Measurements from ENCODE around the gene ADAP2.
"Not testable (repeated sequence)": the region's sequence is repeated elsewhere in the genome, so short reads cannot be mapped to it uniquely, and the experiment has no call there.

ADAP2 gene

DNA sequence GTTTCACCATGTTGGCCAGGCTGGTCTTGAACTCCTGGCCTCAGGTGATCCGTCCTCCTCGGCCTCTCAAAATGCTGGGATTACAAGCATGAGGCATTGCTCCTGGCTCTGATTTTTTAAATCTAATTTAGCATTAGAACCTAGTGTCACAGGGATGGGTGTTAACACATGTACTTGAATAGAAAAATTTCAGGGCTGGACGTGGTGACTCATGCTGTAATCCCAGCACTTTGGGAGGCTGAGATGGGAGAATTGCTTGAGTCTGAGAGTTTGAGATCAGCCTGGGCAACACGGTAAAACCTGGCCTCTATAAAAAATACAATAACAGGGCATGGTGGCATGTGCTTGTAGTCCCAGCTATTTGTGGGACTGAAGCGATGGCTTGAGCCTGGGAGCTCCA is 43.1 kb downstream of the ADAP2 start:
- Histone ChIP-seq H3K27me3 (ENCODE audit: insufficient read depth, low read depth) (no peaks in the 10 kb centered on the region), H3K9ac (no peak overlapping the region), H4K20me1 (ENCODE audit: insufficient read depth) (no peaks in the 10 kb centered on the region), H3K36me3 (ENCODE audit: insufficient read depth) (no peaks in the 10 kb centered on the region), H3K4me3 (IDR thresholded peaks at IDR 0.05; ENCODE audit: insufficient read depth, low read depth, low read length) (no peak overlapping the region), H3K27ac (no peak overlapping the region), H2AFZ (ENCODE audit: low read depth) (no peak overlapping the region), H3K79me2 (ENCODE audit: insufficient read depth, low read depth) (no peaks in the 10 kb centered on the region), H3K4me1 (ENCODE audit: low read depth, poor library complexity, severe bottlenecking) (peaks cover 30% of the 10 kb centered on the region), H3K4me2 (no peak overlapping the region)
- TF ChIP-seq, protein P1, sequence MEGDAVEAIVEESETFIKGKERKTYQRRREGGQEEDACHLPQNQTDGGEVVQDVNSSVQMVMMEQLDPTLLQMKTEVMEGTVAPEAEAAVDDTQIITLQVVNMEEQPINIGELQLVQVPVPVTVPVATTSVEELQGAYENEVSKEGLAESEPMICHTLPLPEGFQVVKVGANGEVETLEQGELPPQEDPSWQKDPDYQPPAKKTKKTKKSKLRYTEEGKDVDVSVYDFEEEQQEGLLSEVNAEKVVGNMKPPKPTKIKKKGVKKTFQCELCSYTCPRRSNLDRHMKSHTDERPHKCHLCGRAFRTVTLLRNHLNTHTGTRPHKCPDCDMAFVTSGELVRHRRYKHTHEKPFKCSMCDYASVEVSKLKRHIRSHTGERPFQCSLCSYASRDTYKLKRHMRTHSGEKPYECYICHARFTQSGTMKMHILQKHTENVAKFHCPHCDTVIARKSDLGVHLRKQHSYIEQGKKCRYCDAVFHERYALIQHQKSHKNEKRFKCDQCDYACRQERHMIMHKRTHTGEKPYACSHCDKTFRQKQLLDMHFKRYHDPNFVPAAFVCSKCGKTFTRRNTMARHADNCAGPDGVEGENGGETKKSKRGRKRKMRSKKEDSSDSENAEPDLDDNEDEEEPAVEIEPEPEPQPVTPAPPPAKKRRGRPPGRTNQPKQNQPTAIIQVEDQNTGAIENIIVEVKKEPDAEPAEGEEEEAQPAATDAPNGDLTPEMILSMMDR (conservative IDR thresholded peaks at IDR 0.05; ENCODE audit: low read depth, low read length), result no peak

- Histone ChIP-seq H2AFZ (ENCODE audit: low read depth) (no peak overlapping the region), H3K27me3 (ENCODE audit: insufficient read depth, low read depth) (no peaks in the 10 kb centered on the region), H3K27ac (no peak overlapping the region), H4K20me1 (ENCODE audit: insufficient read depth) (no peaks in the 10 kb centered on the region), H3K4me2 (no peak overlapping the region), H3K9ac (no peak overlapping the region), H3K79me2 (ENCODE audit: insufficient read depth, low read depth) (no peaks in the 10 kb centered on the region), H3K4me1 (ENCODE audit: low read depth, poor library complexity, severe bottlenecking) (peaks cover 28% of the 10 kb centered on the region), H3K36me3 (ENCODE audit: insufficient read depth) (no peaks in the 10 kb centered on the region), H3K4me3 (IDR thresholded peaks at IDR 0.05; ENCODE audit: insufficient read depth, low read depth, low read length) (no peak overlapping the region)
- TF ChIP-seq, protein P1 (conservative IDR thresholded peaks at IDR 0.05; ENCODE audit: low read depth, low read length), result no peak
Measured at GRCh38 chr17:30965686-30966085, 43.9 kb downstream of the ADAP2 start.

DNA sequence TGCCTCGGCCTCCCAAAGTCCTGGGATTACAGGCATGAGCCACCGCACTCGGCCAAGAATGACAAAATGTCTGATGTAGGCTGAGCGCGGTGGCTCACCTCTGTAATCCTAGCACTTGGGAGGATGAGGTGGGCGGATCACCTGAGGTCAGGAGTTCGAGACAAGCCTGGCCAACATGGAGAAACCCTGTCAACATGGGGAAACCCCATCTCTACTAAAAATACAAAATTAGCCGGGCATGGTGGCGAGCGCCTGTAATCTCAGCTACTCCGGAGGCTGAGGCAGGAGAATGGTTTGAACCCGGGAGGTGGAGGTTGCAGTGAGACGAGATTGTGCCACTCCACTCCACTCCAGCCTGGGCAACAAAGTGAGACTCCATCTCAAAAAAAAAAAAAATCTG is 46.2 kb downstream of the ADAP2 start:
- H3K4me2 ChIP-seq; H3K4me3 ChIP-seq (IDR thresholded peaks at IDR 0.05; ENCODE audit: insufficient read depth, low read depth, low read length); H4K20me1 ChIP-seq (ENCODE audit: insufficient read depth); H3K9ac ChIP-seq; H3K27me3 ChIP-seq (ENCODE audit: insufficient read depth, low read depth); H3K36me3 ChIP-seq (ENCODE audit: insufficient read depth): not testable (repeated sequence)
- H2AFZ ChIP-seq (ENCODE audit: low read depth), result peak overlapping the region; percentile 41; the same call in 1 of the 2 replicates
- H3K27ac ChIP-seq, result peak overlapping the region; percentile 34; the same call in 1 of the 2 replicates
- H3K4me1 ChIP-seq (ENCODE audit: low read depth, poor library complexity, severe bottlenecking), result peaks cover 22% of the 10 kb centered on the region
- H3K79me2 ChIP-seq (ENCODE audit: insufficient read depth, low read depth), result peaks cover 14% of the 10 kb centered on the region; the same call in 1 of the 2 replicates

DNA sequence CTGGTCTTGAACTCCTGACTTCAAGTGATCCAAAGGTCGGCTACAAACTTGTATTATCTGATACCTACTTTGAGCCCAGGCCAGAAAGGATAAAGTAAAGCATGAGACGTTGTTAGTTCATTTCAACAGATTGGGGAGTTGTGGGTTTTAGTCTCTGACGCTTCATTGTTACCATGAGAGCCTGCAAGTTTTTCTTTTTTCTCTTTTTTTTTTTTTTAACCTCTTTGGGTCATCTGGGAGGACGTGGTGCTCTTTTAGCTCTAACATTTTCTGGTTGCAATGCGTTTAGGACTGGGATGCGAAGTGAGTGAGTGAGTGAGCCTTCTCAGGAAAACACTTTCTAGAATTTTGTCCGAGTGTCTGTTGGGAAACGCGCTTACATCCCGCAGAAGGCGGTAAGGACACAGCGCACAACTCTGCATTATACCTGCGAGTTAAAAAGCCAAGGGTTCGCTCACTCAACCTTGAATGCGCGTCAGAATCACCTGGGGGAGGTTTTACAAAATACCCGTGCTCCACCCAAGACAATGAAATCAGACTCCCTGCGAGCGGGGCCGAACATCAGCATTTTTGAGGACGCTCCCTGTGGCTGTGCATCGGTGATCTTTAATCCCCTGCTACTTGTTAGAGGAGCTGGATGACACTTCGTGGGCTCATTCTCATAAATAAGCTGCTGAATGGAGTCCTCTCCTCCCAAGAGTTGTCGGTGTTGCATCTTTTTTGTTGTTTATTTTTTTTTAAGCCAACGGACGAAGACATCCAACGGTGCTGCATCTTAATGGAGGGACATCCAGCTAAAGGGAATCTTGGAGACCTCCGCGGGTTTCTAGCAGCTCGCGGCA is 48.5 kb downstream of the ADAP2 start:
- TF ChIP-seq, protein P1 (conservative IDR thresholded peaks at IDR 0.05; ENCODE audit: low read depth, low read length), result no peak; the same call in 1 of the 2 replicates
- H4K20me1 ChIP-seq (ENCODE audit: insufficient read depth), result no peaks in the 10 kb centered on the region
- peak overlapping the region; percentile 83 for H2AFZ ChIP-seq (ENCODE audit: low read depth)
- H3K4me3 ChIP-seq (IDR thresholded peaks at IDR 0.05; ENCODE audit: insufficient read depth, low read depth, low read length), result no peak overlapping the region
- H3K4me1 ChIP-seq (ENCODE audit: low read depth, poor library complexity, severe bottlenecking), result peaks cover 29% of the 10 kb centered on the region
- H3K79me2 ChIP-seq (ENCODE audit: insufficient read depth, low read depth), result peaks cover 22% of the 10 kb centered on the region; the same call in 1 of the 2 replicates
- peak overlapping the region; percentile 91 for H3K9ac ChIP-seq
- peak overlapping the region; percentile 66 for H3K4me2 ChIP-seq
- H3K27ac ChIP-seq, result peak overlapping the region; percentile 85
- no peaks in the 10 kb centered on the region for H3K27me3 ChIP-seq (ENCODE audit: insufficient read depth, low read depth)
- no peaks in the 10 kb centered on the region for H3K36me3 ChIP-seq (ENCODE audit: insufficient read depth)

Measured in KMS-11 (cell line).